Endothelial cell of umbilical vein (primary cell): ENCODE data around the gene RBMS3.

Experiments used
- CTCF ChIP-seq, 2 donors: IDR thresholded peaks; 1 replicate in 1 of 2; 2 replicates in 1 of 2; pipeline ENCODE4 v1.5.1; 2011; ENCODE audit warnings: low read length in 2 of 2, mild to moderate bottlenecking in 2 of 2, moderate library complexity in 2 of 2, control low read depth in 1 of 2, inconsistent platforms in 1 of 2, low read depth in 1 of 2; ENCODE audit not compliant: insufficient read depth in 1 of 2; ENCODE audit errors: extremely low read depth in 1 of 2
- FOS ChIP-seq: IDR thresholded peaks from 2 replicates; pipeline ENCODE4 v1.6.1; 2011; ENCODE audit warnings: mild to moderate bottlenecking, low read length, moderate library complexity, borderline replicate concordance; ENCODE audit not compliant: insufficient read depth
- POLR2A ChIP-seq: IDR thresholded peaks from 2 replicates; pipeline ENCODE4 v1.6.1; 2012; ENCODE audit warnings: low read depth, mild to moderate bottlenecking, control low read depth, low read length
- POLR2AphosphoS5 ChIP-seq: IDR thresholded peaks from 2 replicates; pipeline ENCODE4 v1.6.1; 2012; ENCODE audit warnings: low read depth, mild to moderate bottlenecking, control low read depth, low read length, moderate library complexity; ENCODE audit not compliant: insufficient read depth
- TF ChIP-seq, protein P1 (sequence below): IDR thresholded peaks from 2 replicates; pipeline ENCODE4 v1.6.1; 2011; ENCODE audit not compliant: insufficient read depth, insufficient read length

GRCh38 chr3:29593802-29594201 lies 312.9 kb downstream of the RBMS3 start:
- TF ChIP-seq CTCF (IDR thresholded peaks at IDR 0.05; ENCODE audit: extremely low read depth in 1 of 2, insufficient read depth in 1 of 2, low read depth in 1 of 2, low read length in 2 of 2) (no peak), POLR2AphosphoS5 (no peak), FOS (no peak), POLR2A (no peak)
- TF ChIP-seq, protein P1, sequence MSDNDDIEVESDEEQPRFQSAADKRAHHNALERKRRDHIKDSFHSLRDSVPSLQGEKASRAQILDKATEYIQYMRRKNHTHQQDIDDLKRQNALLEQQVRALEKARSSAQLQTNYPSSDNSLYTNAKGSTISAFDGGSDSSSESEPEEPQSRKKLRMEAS = no peak
